Suprapubic skin (tissue), 4 donors: Measurements from ENCODE around the gene HS3ST6. TPM values are rescaled to one million over a fixed set of nuclear protein-coding genes. Genes with fewer than 3 reads are reported as not detected.
A peak's percentile ranks its signal among the peaks of the same experiment; 100 is the strongest.

Source experiments
- DNase-seq, 2 donors: peaks; one replicate each; pipeline ENCODE4 v3.0.0-alpha.2; 2019; ENCODE audit warnings: low spot score in 2 of 2
- H3K27ac ChIP-seq: fragments of 200-600 bp; sonication (generic); one replicate; pipeline ENCODE4 v1.5.1; 2019
- H3K27me3 ChIP-seq: fragments of 200-600 bp; sonication (generic); one replicate; pipeline ENCODE4 v1.5.1; 2019
- H3K36me3 ChIP-seq: fragments of 200-600 bp; sonication (generic); one replicate; pipeline ENCODE4 v1.5.1; 2019
- H3K4me1 ChIP-seq: fragments of 200-600 bp; sonication (generic); one replicate; pipeline ENCODE4 v1.5.1; 2019
- H3K4me3 ChIP-seq: fragments of 200-600 bp; sonication (generic); one replicate; pipeline ENCODE4 v1.5.1; 2019; ENCODE audit warnings: mild to moderate bottlenecking
- H3K9me3 ChIP-seq: fragments of 200-600 bp; sonication (generic); one replicate; pipeline ENCODE4 v1.5.1; 2019
- CTCF ChIP-seq, 2 donors: fragments of 200-600 bp in 1 of 2; fragments of 450-650 bp in 1 of 2; sonication (generic) in 1 of 2; IDR thresholded peaks; one replicate each; pipeline ENCODE4 v1.5.1; 2016 to 2019; ENCODE audit warnings: antibody characterized with exemption in 2 of 2, mild to moderate bottlenecking in 1 of 2, moderate library complexity in 1 of 2
- EP300 ChIP-seq: sonication (generic); formaldehyde crosslinking; IDR thresholded peaks from one replicate; pipeline ENCODE4 v1.6.1; 2017; ENCODE audit warnings: antibody characterized with exemption
- POLR2A ChIP-seq, 2 donors: fragments of 450-650 bp; IDR thresholded peaks; one replicate each; pipeline ENCODE4 v1.6.1; 2017; ENCODE audit warnings: antibody characterized with exemption in 2 of 2, mild to moderate bottlenecking in 2 of 2, moderate library complexity in 2 of 2
- POLR2AphosphoS5 ChIP-seq, 3 donors: sonication (generic); formaldehyde crosslinking; IDR thresholded peaks; one replicate each; pipeline ENCODE4 v1.6.1; 2017; ENCODE audit warnings: antibody characterized with exemption in 3 of 3
- WGBS: methylation state at CpG from one replicate; pipeline ENCODE4 v1.1.5; 2018; 5-methylcytosine and 5-hydroxymethylcytosine counted together
- total RNA-seq, 4 donors: library from RNA; depleted of rRNA; stranded (reverse); fragments of >200 nt; gene quantifications; one replicate each; pipeline ENCODE4 v1.1.0, GENCODE V29; 2016

The HS3ST6 gene
- total RNA-seq, 4 donors from 2014 or later = 28.5 to 76.7 (median 58.5) TPM

- peaks cover 43% of the 10 kb centered on the region for H3K4me1 ChIP-seq
- 46% methylated on average over 13 of the region's 17 CpGs for WGBS
- TF ChIP-seq EP300 (no peak), POLR2A (IDR thresholded peaks at IDR 0.05) (no peak), CTCF (IDR thresholded peaks at IDR 0.05) (no peak), POLR2AphosphoS5 (IDR thresholded peaks at IDR 0.05) (no peak)
- H3K27ac ChIP-seq = no peak overlapping the region
- no peak overlapping the region for H3K4me3 ChIP-seq
- H3K36me3 ChIP-seq = no peaks in the 10 kb centered on the region
- peaks cover 31% of the 10 kb centered on the region for H3K27me3 ChIP-seq
- no peak for DNase-seq
- no peaks in the 10 kb centered on the region for H3K9me3 ChIP-seq
Measured at GRCh38 chr16:1908184-1908583, 10.0 kb downstream of the HS3ST6 start.

- Histone ChIP-seq H3K4me1 (peaks cover 40% of the 10 kb centered on the region), H3K9me3 (no peaks in the 10 kb centered on the region), H3K4me3 (no peak overlapping the region), H3K36me3 (no peaks in the 10 kb centered on the region), H3K27ac (no peak overlapping the region), H3K27me3 (peaks cover 31% of the 10 kb centered on the region)
- DNase-seq = no peak
- TF ChIP-seq POLR2AphosphoS5 (IDR thresholded peaks at IDR 0.05) (no peak), POLR2A (IDR thresholded peaks at IDR 0.05) (no peak), EP300 (no peak), CTCF (IDR thresholded peaks at IDR 0.05) (no peak)
- 70% methylated on average over 2 of the region's 17 CpGs for WGBS
Measured at GRCh38 chr16:1907226-1907860, 10.9 kb downstream of the HS3ST6 start.

GRCh38 chr16:1906846-1907165 is 11.4 kb downstream of the HS3ST6 start:
- Histone ChIP-seq H3K27me3 (peaks cover 28% of the 10 kb centered on the region), H3K36me3 (no peaks in the 10 kb centered on the region)
- 100% methylated on average over 2 of the region's 5 CpGs for WGBS

GRCh38 chr16:1906055-1906845 is 12.0 kb downstream of the HS3ST6 start:
- Histone ChIP-seq H3K36me3 (no peaks in the 10 kb centered on the region), H3K4me1 (peaks cover 29% of the 10 kb centered on the region), H3K9me3 (no peaks in the 10 kb centered on the region), H3K27ac (peak overlapping the region; percentile 39), H3K4me3 (peak overlapping the region; percentile 2), H3K27me3 (peaks cover 25% of the 10 kb centered on the region)
- TF ChIP-seq POLR2A (IDR thresholded peaks at IDR 0.05) (no peak), EP300 (no peak), CTCF (IDR thresholded peaks at IDR 0.05) (no peak), POLR2AphosphoS5 (IDR thresholded peaks at IDR 0.05) (no peak)
- 29% methylated on average over 31 of the region's 31 CpGs for WGBS
- no peak for DNase-seq

More at GRCh38 chr16:1906846-1907165, 11.4 kb downstream of the HS3ST6 start:
- no peaks in the 10 kb centered on the region for H3K9me3 ChIP-seq
- no peak overlapping the region for H3K27ac ChIP-seq
- TF ChIP-seq POLR2A (IDR thresholded peaks at IDR 0.05) (no peak), EP300 (no peak), CTCF (IDR thresholded peaks at IDR 0.05) (no peak)
- H3K4me3 ChIP-seq = no peak overlapping the region
- DNase-seq = no peak
- peaks cover 34% of the 10 kb centered on the region for H3K4me1 ChIP-seq
